Adrenal gland (tissue), 12 donors: ENCODE data around the gene NRP1. TPM values are rescaled to one million over a fixed set of nuclear protein-coding genes. Genes with fewer than 3 reads are reported as not detected.
A peak's percentile ranks its signal among the peaks of the same experiment; 100 is the strongest.

Experiments
- DNase-seq, 7 donors: peaks; one replicate each; pipeline ENCODE4 v3.0.0-alpha.2; 2019 to 2020
- H3K27ac ChIP-seq, 5 donors: fragments of 200-600 bp; sonication (generic) in 4 of 5; 1 replicate in 3 of 5; 2 replicates in 2 of 5; pipeline versions ENCODE4 v1.5.1 to v1.8.0; 2016 to 2020; ENCODE audit warnings: mild to moderate bottlenecking in 1 of 5
- H3K27me3 ChIP-seq: fragments of 200-600 bp; 2 replicates; pipeline ENCODE4 v1.8.0; 2021
- H3K36me3 ChIP-seq, 2 donors: fragments of 200-600 bp; replicated peaks in 1 of 2; 1 replicate in 1 of 2; 2 replicates in 1 of 2; pipeline versions ENCODE4 v1.5.1 to v1.8.0; 2018 to 2022
- H3K4me1 ChIP-seq, 2 donors: fragments of 200-600 bp; replicated peaks in 1 of 2; 1 replicate in 1 of 2; 2 replicates in 1 of 2; pipeline versions ENCODE4 v1.5.1 to v1.8.0; 2018 to 2021
- H3K4me3 ChIP-seq, 4 donors: fragments of 200-600 bp; sonication (generic) in 3 of 4; one replicate each; pipeline ENCODE4 v1.5.1; 2016 to 2018
- H3K9me3 ChIP-seq, 3 donors: fragments of 200-600 bp; sonication (generic) in 1 of 3; replicated peaks in 1 of 3; 1 replicate in 2 of 3; 2 replicates in 1 of 3; pipeline versions ENCODE4 v1.5.1 to v1.8.0; 2016 to 2021
- CTCF ChIP-seq, 6 experiments: fragments of 450-650 bp in 4 of 6; fragments of 200-600 bp in 2 of 6; sonication (generic) in 1 of 6; IDR thresholded peaks; 1 replicate in 5 of 6; 2 replicates in 1 of 6; pipeline versions ENCODE4 v1.5.1 to v1.8.0; 2016 to 2021; ENCODE audit warnings: antibody characterized with exemption in 6 of 6, mild to moderate bottlenecking in 2 of 6, moderate library complexity in 1 of 6
- POLR2A ChIP-seq, 2 donors: fragments of 450-650 bp; IDR thresholded peaks; one replicate each; pipeline ENCODE4 v1.6.1; 2017; ENCODE audit warnings: antibody characterized with exemption in 2 of 2, mild to moderate bottlenecking in 2 of 2, moderate library complexity in 1 of 2
- WGBS, 4 donors: extraction: QIAGEN DNeasy Blood & Tissue Kit in 2 of 4; methylation state at CpG; one replicate each; pipeline versions ENCODE4 v1.1.5 to v1.1.7; 2013 to 2017; 5-methylcytosine and 5-hydroxymethylcytosine counted together
- intact Hi-C, 2 donors: fragments of 100-400 bp; cut with DNase I; formaldehyde crosslinking; loops; one replicate each; pipeline versions ENCODE4 v1.14.1 to v1.15.0; 2022 to 2023
- polyA plus RNA-seq, 3 donors: library from polyadenylated mRNA; stranded (reverse); fragments of 200-250 nt in 2 of 3; fragments of 350-450 nt in 1 of 3; fragmentation: Illumina TruSeq in 1 of 3; extraction: RNeasy Lipid Tissue Mini Kit (QIAGEN cat#74804) in 1 of 3; gene quantifications; one replicate each; pipeline ENCODE4 v1.2.3, GENCODE V29; 2013 to 2014
- total RNA-seq, 9 donors: library from RNA; depleted of rRNA in 4 of 9; stranded (reverse); fragments of >200 nt in 4 of 9; fragments of 120-200 nt in 1 of 9; fragmentation: NEBNext Ultra II Directional in 1 of 9; extraction: Animal tissue kit (Norgen Biotek cat#: 25700) in 1 of 9; gene quantifications; one replicate each; pipeline versions ENCODE4 v1.1.0 to v1.2.4, GENCODE V29; 2013 to 2023
- donor health status: healthy with polysubstance abuse.
- donor health status: Bipolar disorder and iron deficiency.
- donor health status: DM: yes; HTN: yes; CAD: no.
- donor health status: DM: no; HTN: no; CAD: no.
- donor health status: DM: no; HTN: no; CAD: no.
- donor health status: DM: yes; HTN: yes; CAD: no.

NRP1 gene
- total and polyA plus RNA-seq, 12 donors: 20.2 to 151 (median 92.1) TPM

- no peak for DNase-seq
- intact Hi-C loops: no loop called here
- Histone ChIP-seq H3K36me3 (no peaks in the 10 kb centered on the region), H3K27ac (peak overlapping the region in 2 of 5 donors; percentile 41 to 75), H3K9me3 (no peaks in the 10 kb centered on the region), H3K27me3 (no peaks in the 10 kb centered on the region), H3K4me1 (peaks cover 0 to 5% of the 10 kb centered on the region in 2 donors), H3K4me3 (no peak overlapping the region)
- TF ChIP-seq CTCF (IDR thresholded peaks at IDR 0.05) (no peak), POLR2A (IDR thresholded peaks at IDR 0.05) (no peak)
- WGBS, 4 donors: 87 to 100% (median 96%) methylated on average over 1 of the region's 1 CpG
Measured at GRCh38 chr10:33150889-33151288, 183.6 kb downstream of the NRP1 start.

GRCh38 chr10:33150146-33150545, 184.3 kb downstream of the NRP1 start:
- Histone ChIP-seq H3K27ac (peak overlapping the region in 2 of 5 donors; percentile 41 to 75), H3K36me3 (no peaks in the 10 kb centered on the region), H3K27me3 (no peaks in the 10 kb centered on the region), H3K9me3 (no peaks in the 10 kb centered on the region), H3K4me1 (peaks cover 0 to 5% of the 10 kb centered on the region in 2 donors), H3K4me3 (no peak overlapping the region)
- intact Hi-C loops: no loop called here
- DNase-seq: no peak
- TF ChIP-seq CTCF (IDR thresholded peaks at IDR 0.05): no peak
- TF ChIP-seq POLR2A (IDR thresholded peaks at IDR 0.05): no peak
- WGBS, 4 donors: 45 to 60% (median 54%) methylated on average over 2 of the region's 2 CpGs

- DNase-seq: no peak
- Histone ChIP-seq H3K9me3 (no peaks in the 10 kb centered on the region), H3K27me3 (no peaks in the 10 kb centered on the region), H3K36me3 (no peaks in the 10 kb centered on the region), H3K27ac (no peak overlapping the region), H3K4me1 (peaks cover 0 to 5% of the 10 kb centered on the region in 2 donors), H3K4me3 (no peak overlapping the region)
- TF ChIP-seq CTCF (IDR thresholded peaks at IDR 0.05) (no peak), POLR2A (IDR thresholded peaks at IDR 0.05) (no peak)
- WGBS, 4 donors: 79 to 91% (median 80%) methylated on average over 3 of the region's 3 CpGs
- intact Hi-C loops: no loop called here
Measured at GRCh38 chr10:33147013-33147310, 187.5 kb downstream of the NRP1 start.

- WGBS, 4 donors: 78 to 85% (median 81%) methylated on average over 10 of the region's 10 CpGs
Measured at GRCh38 chr10:33146189-33147012, 188.1 kb downstream of the NRP1 start.

More at GRCh38 chr10:33146189-33147012, 188.1 kb downstream of the NRP1 start:
- no peak for DNase-seq
- TF ChIP-seq POLR2A (IDR thresholded peaks at IDR 0.05) (no peak), CTCF (IDR thresholded peaks at IDR 0.05) (no peak)
- intact Hi-C loops: no loop called here
- Histone ChIP-seq H3K27ac (no peak overlapping the region), H3K4me1 (peaks cover 0 to 3% of the 10 kb centered on the region in 2 donors), H3K4me3 (no peak overlapping the region), H3K36me3 (no peaks in the 10 kb centered on the region), H3K27me3 (no peaks in the 10 kb centered on the region), H3K9me3 (no peaks in the 10 kb centered on the region)
